Measurements from ENCODE around the gene TGM3.

TGM3 gene

DNA sequence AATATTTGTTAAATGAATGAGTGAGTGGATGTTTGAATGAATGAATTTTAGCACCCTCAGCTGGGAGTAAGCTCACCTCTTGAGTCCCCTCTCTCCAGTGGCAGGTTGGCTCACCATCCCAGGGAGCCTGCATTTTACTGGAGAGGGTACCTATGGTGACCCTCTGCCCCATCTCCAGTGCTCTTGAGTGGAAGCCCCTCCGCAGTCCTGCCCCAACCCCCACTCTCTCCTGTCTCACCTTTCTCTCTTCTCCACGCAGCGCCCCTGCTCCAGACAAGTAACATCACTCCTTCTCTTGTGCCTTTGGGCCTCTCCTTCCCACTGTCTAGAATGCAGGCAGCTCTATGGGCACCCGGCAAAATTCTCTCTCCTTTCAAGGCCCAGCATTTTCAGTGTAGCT is 11.3 kb downstream of the TGM3 start:
- no peak for DNase-seq

GRCh38 chr20:2311329-2311728 is 15.5 kb downstream of the TGM3 start:
- no peak for DNase-seq

DNA sequence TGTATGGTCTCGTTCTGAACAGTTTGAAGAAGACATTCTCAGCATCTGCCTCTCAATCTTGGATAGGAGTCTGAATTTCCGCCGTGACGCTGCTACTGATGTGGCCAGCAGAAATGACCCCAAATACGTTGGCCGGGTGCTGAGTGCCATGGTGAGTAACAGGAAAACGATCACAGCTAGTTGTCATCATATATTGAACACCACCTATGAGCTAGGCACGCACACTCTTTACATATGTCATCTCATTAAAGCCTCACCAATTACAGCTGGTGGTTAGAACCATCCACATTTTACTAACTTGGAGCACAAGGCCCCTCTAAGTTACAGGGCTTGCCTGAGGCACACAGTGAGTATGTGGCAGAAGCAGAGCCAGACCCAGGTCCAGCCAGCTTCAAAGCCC is 17.1 kb downstream of the TGM3 start:
- DNase-seq = no peak

DNA sequence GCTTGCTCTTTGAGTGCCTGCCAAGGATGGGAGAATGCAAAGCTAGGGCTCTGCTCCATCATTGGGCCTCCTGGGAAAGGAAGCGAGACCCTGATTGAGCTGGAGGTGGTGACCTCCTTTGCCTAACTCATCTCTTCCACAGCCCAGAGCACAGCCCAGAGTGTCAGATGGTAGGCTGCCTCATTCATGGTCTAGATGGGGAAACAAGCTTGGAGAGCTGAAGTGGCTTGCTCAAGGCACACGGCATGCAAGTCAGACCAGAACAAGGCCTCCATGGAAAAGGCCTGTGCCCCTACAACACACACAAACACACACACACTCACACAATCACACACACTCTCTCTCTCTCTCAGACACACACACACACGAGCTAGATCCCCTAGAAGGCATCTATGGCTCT is 17.5 kb downstream of the TGM3 start:
- DNase-seq = no peak

DNA sequence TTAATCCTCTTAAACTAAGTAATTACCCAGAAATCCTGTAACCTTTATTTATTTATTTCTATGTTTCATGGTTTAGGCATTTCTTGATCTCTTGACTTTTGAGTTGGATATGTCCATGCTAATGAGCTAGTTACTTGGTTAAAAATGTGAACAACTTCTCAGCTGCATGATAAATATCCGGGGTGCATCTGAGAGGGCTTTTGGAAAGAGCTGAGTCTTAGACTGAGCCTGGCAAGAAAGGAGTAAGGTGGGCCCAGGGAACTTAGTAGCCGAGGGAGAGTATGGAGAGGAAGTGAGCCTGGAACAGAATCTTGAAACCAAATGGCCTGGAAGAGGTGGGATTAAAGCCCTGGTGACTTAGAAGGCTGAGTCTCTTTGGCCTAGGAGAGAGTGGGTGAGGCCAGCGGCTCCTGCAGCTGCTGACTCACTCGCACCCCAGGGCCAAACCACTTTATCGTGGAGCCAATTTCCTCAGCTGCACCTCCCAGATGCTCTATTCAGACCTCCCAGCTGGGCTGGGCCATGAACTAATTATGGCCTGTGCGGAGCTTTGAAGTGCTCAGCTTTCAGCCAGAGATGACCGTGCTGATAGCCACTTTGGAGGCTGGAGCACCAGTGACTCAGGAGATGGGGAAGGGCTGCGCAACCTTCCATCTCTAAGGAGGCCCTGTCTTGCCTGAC is 19.1 kb downstream of the TGM3 start:
- no peak for DNase-seq

GRCh38 chr20:2315440-2315778 is 19.6 kb downstream of the TGM3 start:
- no peak for DNase-seq

GRCh38 chr20:2316847-2317495 is 21.2 kb downstream of the TGM3 start:
- DNase-seq = no peak

- no peak for DNase-seq
Measured at GRCh38 chr20:2320813-2321658, 25.2 kb downstream of the TGM3 start.

GRCh38 chr20:2323051-2323450 is 27.2 kb downstream of the TGM3 start:
- DNase-seq = no peak

- no peak for DNase-seq
Measured at GRCh38 chr20:2326046-2326445, 30.2 kb downstream of the TGM3 start.

- DNase-seq = no peak
Measured at GRCh38 chr20:2327620-2328555, 32.1 kb downstream of the TGM3 start.

DNA sequence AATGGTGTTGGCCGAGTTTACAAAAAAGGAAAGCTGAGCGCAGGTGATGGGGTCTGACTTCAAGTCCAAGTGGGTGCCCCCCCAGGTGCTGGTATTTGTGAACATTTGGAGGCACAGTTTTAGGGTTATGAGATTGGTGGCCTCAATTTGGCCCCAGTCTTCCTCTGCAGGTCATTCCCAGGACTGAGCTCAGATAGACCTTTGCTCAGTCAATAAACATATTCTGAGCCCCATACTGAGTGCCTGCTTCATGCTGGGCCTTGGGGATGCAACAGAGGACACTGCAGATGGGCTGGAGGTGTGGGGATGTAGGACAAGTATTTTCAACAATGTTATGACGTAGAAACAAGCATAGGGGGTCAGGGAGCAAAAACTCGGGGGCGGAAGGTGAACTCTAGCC is 33.5 kb downstream of the TGM3 start:
- no peak for DNase-seq

GRCh38 chr20:2330090-2330695 is 34.4 kb downstream of the TGM3 start:
- no peak for DNase-seq

DNA sequence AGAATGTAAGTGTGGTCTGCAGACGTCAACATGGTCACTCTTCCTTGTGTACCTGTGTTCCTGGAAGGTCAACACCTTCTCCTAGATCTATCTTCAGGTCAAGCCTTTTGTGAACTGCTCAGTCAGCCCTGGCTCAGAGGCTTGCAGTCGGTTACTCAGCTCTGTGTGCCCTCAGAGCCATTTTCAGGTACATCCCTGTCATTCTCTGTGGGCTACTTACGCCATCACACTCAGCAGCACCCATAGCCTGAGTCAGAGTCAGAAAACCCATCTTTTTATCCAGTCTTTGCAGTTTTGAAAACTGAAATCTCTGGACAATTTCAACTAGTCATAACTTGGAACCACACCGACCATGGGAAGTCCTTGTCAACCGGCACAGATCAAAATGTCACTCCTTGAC is 35.3 kb downstream of the TGM3 start:
- no peak for DNase-seq

DNA sequence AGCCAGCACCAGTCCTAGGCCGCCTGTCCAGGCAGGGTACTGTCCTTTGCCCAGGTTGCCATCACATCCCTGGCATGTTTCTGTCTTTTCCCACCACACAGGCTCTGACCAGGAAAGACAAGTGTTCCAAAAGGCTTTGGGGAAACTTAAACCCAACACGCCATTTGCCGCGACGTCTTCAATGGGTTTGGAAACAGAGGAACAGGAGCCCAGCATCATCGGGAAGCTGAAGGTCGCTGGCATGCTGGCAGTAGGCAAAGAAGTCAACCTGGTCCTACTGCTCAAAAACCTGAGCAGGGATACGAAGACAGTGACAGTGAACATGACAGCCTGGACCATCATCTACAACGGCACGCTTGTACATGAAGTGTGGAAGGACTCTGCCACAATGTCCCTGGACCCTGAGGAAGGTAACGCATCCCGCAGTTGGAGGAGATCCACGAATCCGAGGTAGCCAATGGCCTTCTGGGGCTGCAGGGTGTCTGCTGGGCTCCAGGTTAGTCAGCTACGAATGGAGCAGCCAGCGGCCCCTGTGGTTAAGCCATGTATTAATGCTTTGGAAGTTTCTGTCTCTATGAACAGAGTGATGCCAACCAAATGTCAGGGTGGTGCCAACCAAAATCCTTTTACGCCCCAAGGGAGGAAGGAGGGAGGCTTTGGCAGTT is 36.2 kb downstream of the TGM3 start:
- no peak for DNase-seq

DNA sequence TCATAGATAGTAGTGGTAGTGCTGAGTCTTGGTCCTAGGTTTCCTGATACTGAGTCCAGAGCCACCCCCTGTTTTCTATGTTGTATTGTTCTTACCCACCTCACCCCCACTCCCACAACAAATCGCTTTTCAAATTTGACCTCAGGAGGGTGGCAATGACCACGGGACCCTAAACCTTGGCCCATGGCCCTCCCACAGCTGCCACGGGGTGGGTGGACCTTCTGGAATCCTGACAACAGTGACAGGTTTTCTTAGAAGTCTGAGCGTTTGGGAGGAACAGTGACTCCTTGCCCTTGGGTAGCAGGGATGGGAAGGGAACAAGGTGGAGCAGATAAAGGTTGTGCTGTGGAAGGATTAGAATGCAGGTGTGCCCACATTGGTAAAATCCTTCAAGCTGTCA is 36.9 kb downstream of the TGM3 start:
- DNase-seq = no peak

DNA sequence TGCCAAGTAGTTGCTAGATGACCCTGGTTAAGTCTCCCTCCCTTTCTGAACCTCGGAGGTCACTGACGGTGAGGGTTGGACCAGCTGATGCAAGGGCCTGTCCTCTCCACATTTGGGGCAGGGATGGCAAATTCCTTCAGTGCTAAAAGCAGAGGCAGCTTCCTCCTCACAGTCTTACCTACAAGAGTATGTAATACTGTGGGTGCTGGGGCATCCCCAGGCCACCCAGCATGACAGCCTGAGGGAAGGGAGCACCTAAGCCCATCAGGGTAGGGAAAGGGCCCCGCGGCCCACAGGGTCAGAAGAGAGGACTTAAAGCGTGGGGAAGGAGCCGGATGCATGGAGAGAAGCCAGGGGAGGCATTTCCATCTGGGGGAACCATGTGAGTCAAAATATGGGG is 38.0 kb downstream of the TGM3 start:
- no peak for DNase-seq

DNA sequence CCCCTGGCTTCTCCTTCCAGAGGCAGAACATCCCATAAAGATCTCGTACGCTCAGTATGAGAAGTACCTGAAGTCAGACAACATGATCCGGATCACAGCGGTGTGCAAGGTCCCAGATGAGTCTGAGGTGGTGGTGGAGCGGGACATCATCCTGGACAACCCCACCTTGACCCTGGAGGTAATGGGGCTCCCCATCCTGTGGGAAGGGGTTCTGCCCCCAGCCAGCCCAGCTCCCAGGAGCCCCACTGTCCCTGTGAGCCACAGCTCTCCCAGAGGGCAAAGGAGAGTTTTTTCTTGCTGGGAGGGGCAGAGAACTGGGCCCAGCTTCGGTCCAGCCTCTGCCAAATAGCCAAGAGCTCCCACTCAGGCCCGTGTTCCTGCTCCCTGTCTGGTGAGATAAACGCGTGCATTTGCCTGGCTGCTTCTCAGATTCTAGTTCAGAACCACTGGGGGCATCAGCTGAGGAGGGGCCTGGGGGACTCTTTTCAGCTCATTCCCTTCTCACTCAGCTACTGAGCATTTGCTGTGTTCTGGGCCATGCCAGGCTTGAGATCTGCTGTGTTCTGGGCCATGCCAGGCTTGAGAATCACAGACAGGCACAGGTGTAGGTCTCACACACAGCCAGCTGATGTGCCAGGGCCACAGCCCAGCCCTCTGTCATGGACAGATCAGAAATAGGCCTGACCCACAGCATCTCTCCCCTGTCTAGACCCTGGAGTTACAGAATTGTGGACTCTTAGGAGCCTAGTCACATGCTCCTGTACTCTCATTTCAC is 39.5 kb downstream of the TGM3 start:
- no peak for DNase-seq

DNA sequence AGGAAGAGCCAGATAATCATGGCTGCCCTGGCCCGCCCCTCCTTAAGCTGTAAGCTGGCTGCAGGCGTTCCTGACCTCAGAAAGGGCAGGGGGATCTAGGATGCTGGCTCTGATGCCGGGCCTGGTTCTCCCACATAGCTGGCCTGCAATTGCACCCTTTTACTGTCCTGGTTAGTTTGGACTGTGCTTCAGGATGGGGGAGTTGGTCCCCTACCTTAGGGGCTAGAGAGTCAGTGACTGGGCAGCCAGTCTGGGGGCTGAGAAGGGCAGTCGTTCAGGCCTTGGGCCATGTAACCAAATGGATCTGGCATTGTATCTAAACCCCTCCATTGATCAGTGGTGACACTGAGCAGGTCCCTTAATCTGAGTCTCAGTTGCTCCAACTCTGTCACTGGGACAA is 40.7 kb downstream of the TGM3 start:
- no peak for DNase-seq

GRCh38 chr20:2337142-2337541 is 41.3 kb downstream of the TGM3 start:
- no peak for DNase-seq

Measured in hypothalamus (tissue), 51 donors.